SK-N-SH (cell line): Measurements from ENCODE around the gene ARL14EPL. TPM values are rescaled to one million over a fixed set of nuclear protein-coding genes. Genes with fewer than 3 reads are reported as not detected.

Source experiments
- CTCF ChIA-PET: fragments of 300-600, 350-600 bp; formaldehyde crosslinking; extraction: SDS; loops from one replicate; lab custom pipeline; 2021; lab: Yijun Ruan, JAX
- POLR2A ChIA-PET: fragments of 350-600 bp; sonication (Branson Sonifier 250); formaldehyde crosslinking; extraction: SDS; loops from one replicate; lab custom pipeline; 2020; ENCODE audit warnings: antibody characterized with exemption, inconsistent platforms; lab: Yijun Ruan, JAX
- DNase-seq: peaks from one replicate; pipeline ENCODE4 v3.0.0; 2012
- H2AFZ ChIP-seq: fragments of 200-600 bp; sonication (generic); 2 replicates; pipeline ENCODE4 v1.8.1; 2016; ENCODE audit warnings: antibody characterized with exemption, mild to moderate bottlenecking, low read depth
- H3F3A ChIP-seq: fragments of 200-600 bp; sonication (generic); replicated peaks from 2 replicates; pipeline ENCODE3; 2016; ENCODE audit warnings: antibody characterized with exemption, mild to moderate bottlenecking; ENCODE audit not compliant: insufficient read depth
- H3K27ac ChIP-seq, 2 experiments: fragments of 200-500 bp in 1 of 2; fragments of 200-600 bp in 1 of 2; sonication (Bioruptor generic) in 1 of 2; sonication (generic), shearing (Covaris generic) in 1 of 2; 2 replicates each; pipeline versions ENCODE4 v1.5.1 to v1.6.1; 2014 to 2016; ENCODE audit warnings: low read depth in 2 of 2, inconsistent platforms in 1 of 2, low read length in 1 of 2, mild to moderate bottlenecking in 1 of 2, mixed read lengths in 1 of 2
- H3K27me3 ChIP-seq: fragments of 200-600 bp; sonication (generic), shearing (Covaris generic); 2 replicates; pipeline ENCODE4 v1.6.1; 2016; ENCODE audit warnings: mixed run types; ENCODE audit not compliant: insufficient read depth
- H3K36me3 ChIP-seq, 2 experiments: fragments of 200-500 bp in 1 of 2; fragments of 200-600 bp in 1 of 2; sonication (Bioruptor generic) in 1 of 2; sonication (generic) in 1 of 2; replicated peaks in 1 of 2; 2 replicates each; pipeline versions ENCODE3 to v1.5.1; 2014 to 2016; ENCODE audit warnings: low read length in 1 of 2, mild to moderate bottlenecking in 1 of 2; ENCODE audit not compliant: insufficient read depth in 2 of 2, control insufficient read depth in 1 of 2
- H3K4me1 ChIP-seq, 2 experiments: fragments of 200-500 bp in 1 of 2; fragments of 200-600 bp in 1 of 2; sonication (Bioruptor generic) in 1 of 2; sonication (generic), shearing (Covaris generic) in 1 of 2; 2 replicates each; pipeline versions ENCODE4 v1.5.1 to v1.6.1; 2014 to 2016; ENCODE audit warnings: low read depth in 1 of 2, low read length in 1 of 2, mixed run types in 1 of 2; ENCODE audit not compliant: insufficient read depth in 2 of 2, control insufficient read depth in 1 of 2
- H3K4me2 ChIP-seq: fragments of 200-600 bp; sonication (generic), shearing (Covaris generic); 2 replicates; pipeline ENCODE4 v1.6.1; 2017; ENCODE audit warnings: mixed run types
- H3K4me3 ChIP-seq, 2 experiments: fragments of 200-500 bp in 1 of 2; fragments of 200-600 bp in 1 of 2; sonication (Bioruptor generic) in 1 of 2; sonication (generic), shearing (Covaris generic) in 1 of 2; 2 replicates each; pipeline versions ENCODE4 v1.5.1 to v1.8.1; 2014 to 2016; ENCODE audit warnings: low read depth in 2 of 2, inconsistent platforms in 1 of 2, low read length in 1 of 2, mild to moderate bottlenecking in 1 of 2, mixed read lengths in 1 of 2, moderate library complexity in 1 of 2
- H3K79me2 ChIP-seq: fragments of 200-600 bp; sonication (generic); 2 replicates; pipeline ENCODE4 v1.8.1; 2017; ENCODE audit warnings: mild to moderate bottlenecking; ENCODE audit not compliant: insufficient read depth
- H3K9ac ChIP-seq: fragments of 200-600 bp; sonication (generic); 2 replicates; pipeline ENCODE4 v1.6.1; 2017; ENCODE audit warnings: mixed run types
- H3K9me2 ChIP-seq: fragments of 200-600 bp; sonication (generic); 2 replicates; pipeline ENCODE4 v1.6.1; 2017; ENCODE audit warnings: mixed run types
- H3K9me3 ChIP-seq: fragments of 200-600 bp; sonication (generic); 2 replicates; pipeline ENCODE4 v1.6.1; 2017; ENCODE audit warnings: mixed run types, mild to moderate bottlenecking, moderate library complexity
- H4K20me1 ChIP-seq: fragments of 200-600 bp; sonication (generic); 2 replicates; pipeline ENCODE4 v1.6.1; 2017; ENCODE audit warnings: mild to moderate bottlenecking, mixed run types; ENCODE audit not compliant: insufficient read depth
- CTCF ChIP-seq: fragments of 200-600 bp; sonication (generic); IDR thresholded peaks from 2 replicates; pipeline ENCODE4 v1.6.1; 2017; ENCODE audit warnings: antibody characterized with exemption, mild to moderate bottlenecking, moderate library complexity
- EP300 ChIP-seq, 2 experiments: IDR thresholded peaks; 2 replicates each; pipeline versions ENCODE4 v1.4.0 to v1.6.1; 2012; ENCODE audit warnings: borderline replicate concordance in 1 of 2, low read depth in 1 of 2, low read length in 1 of 2
- FOSL2 ChIP-seq: IDR thresholded peaks from 2 replicates; pipeline ENCODE4 v1.4.0; 2012; ENCODE audit warnings: low read depth, mild to moderate bottlenecking, moderate library complexity, borderline replicate concordance
- FOXJ3 ChIP-seq: sonication (generic); formaldehyde crosslinking; IDR thresholded peaks from 2 replicates; pipeline ENCODE4 v1.5.1; 2020; ENCODE audit warnings: mild to moderate bottlenecking, missing genetic modification reagents
- FOXM1 ChIP-seq: IDR thresholded peaks from 2 replicates; pipeline ENCODE4 v1.4.0; 2012; ENCODE audit warnings: low read depth, mild to moderate bottlenecking
- GATA2 ChIP-seq: sonication (generic); formaldehyde crosslinking; IDR thresholded peaks from 2 replicates; pipeline ENCODE4 v1.5.0; 2020; ENCODE audit warnings: mild to moderate bottlenecking, missing genetic modification reagents
- IRF3 ChIP-seq: fragments of 150-350 bp; IDR thresholded peaks from 2 replicates; pipeline ENCODE4 v1.6.1; 2016; ENCODE audit warnings: mild to moderate bottlenecking, low read depth, low read length
- JUND ChIP-seq: IDR thresholded peaks from 2 replicates; pipeline ENCODE4 v1.4.0; 2012
- NFIC ChIP-seq: IDR thresholded peaks from 2 replicates; pipeline ENCODE4 v1.4.0; 2012; ENCODE audit warnings: borderline replicate concordance
- PBX3 ChIP-seq: IDR thresholded peaks from 2 replicates; pipeline ENCODE4; 2012
- POLR2AphosphoS5 ChIP-seq: IDR thresholded peaks from 2 replicates; pipeline ENCODE4 v1.6.1; 2012; ENCODE audit warnings: low read depth, low read length
- RXRA ChIP-seq: IDR thresholded peaks from 2 replicates; pipeline ENCODE4 v1.4.0; 2012; ENCODE audit warnings: low read depth, mild to moderate bottlenecking, borderline replicate concordance
- SIN3A ChIP-seq: IDR thresholded peaks from 2 replicates; pipeline ENCODE4 v1.6.1; 2012; ENCODE audit warnings: low read depth, mild to moderate bottlenecking, low read length, moderate library complexity, borderline replicate concordance
- TCF12 ChIP-seq: IDR thresholded peaks from 2 replicates; pipeline ENCODE4 v1.4.0; 2012
- USF2 ChIP-seq: fragments of 150-350 bp; IDR thresholded peaks from 2 replicates; pipeline ENCODE4 v1.6.1; 2017; ENCODE audit warnings: antibody characterized with exemption, low read length, low read depth, borderline replicate concordance
- WGBS: methylation state at CpG from one replicate; pipeline ENCODE4 v1.1.6; 2017; ENCODE audit warnings: low lambda C conversion rate; 5-methylcytosine and 5-hydroxymethylcytosine counted together
- polyA plus RNA-seq, 3 experiments: library from polyadenylated mRNA; depleted of rRNA; stranded (reverse); fragments of >200 nt; gene quantifications; 2 replicates each; pipeline ENCODE4 v1.2.3, GENCODE V29; 2012

Gene ARL14EPL
- polyA plus RNA-seq, 1 of the 3 experiments (the other 2 are of a cell fraction), result not detected

GRCh38 chr5:116091416-116091815 lies 59.1 kb downstream of the ARL14EPL start:
- POLR2A ChIA-PET, result no interaction called here

GRCh38 chr5:116097301-116097700 lies 65.0 kb downstream of the ARL14EPL start:
- Histone ChIP-seq H3K27me3 (no peaks in the 10 kb centered on the region), H3F3A (peaks cover 9% of the 10 kb centered on the region), H3K4me3 (no peak overlapping the region), H3K79me2 (no peaks in the 10 kb centered on the region), H3K9ac (no peak overlapping the region), H3K36me3 (peaks cover 61 to 62% of the 10 kb centered on the region in 2 experiments), H3K27ac (no peak overlapping the region), H2AFZ (no peak overlapping the region), H3K9me2 (no peaks in the 10 kb centered on the region), H4K20me1 (no peaks in the 10 kb centered on the region), H3K4me2 (no peak overlapping the region), H3K9me3 (no peaks in the 10 kb centered on the region), H3K4me1 (no peaks in the 10 kb centered on the region)
- CTCF ChIA-PET, result interaction anchor here (1.0 kb wide), 1 partner anchor 29 kb away, joined by 3 read pairs; no protein-coding TSS in a partner anchor
- 97% methylated on average over 4 of the region's 4 CpGs for WGBS
- POLR2A ChIA-PET, result no interaction called here
- TF ChIP-seq GATA2 (CRISPR knock-in tag), result no peak
- no peak for TF ChIP-seq RXRA
- TF ChIP-seq IRF3, result no peak
- no peak for TF ChIP-seq FOXJ3 (CRISPR knock-in tag)
- no peak for TF ChIP-seq POLR2AphosphoS5
- TF ChIP-seq SIN3A, result no peak
- DNase-seq, result no peak

More at GRCh38 chr5:116091416-116091815, 59.1 kb downstream of the ARL14EPL start:
- Histone ChIP-seq H3K4me1 (no peaks in the 10 kb centered on the region; a peak in 1 of 4 replicates), H4K20me1 (no peaks in the 10 kb centered on the region), H3K4me3 (no peak overlapping the region), H3F3A (peaks cover under 1% of the 10 kb centered on the region), H3K36me3 (peaks cover 56 to 76% of the 10 kb centered on the region in 2 experiments), H3K9me2 (no peaks in the 10 kb centered on the region), H3K79me2 (peaks cover 18% of the 10 kb centered on the region), H3K4me2 (no peak overlapping the region), H3K9me3 (no peaks in the 10 kb centered on the region), H3K9ac (no peak overlapping the region), H3K27ac (no peak overlapping the region), H2AFZ (no peak overlapping the region), H3K27me3 (no peaks in the 10 kb centered on the region)
- CTCF ChIA-PET, result no interaction called here
- 26% methylated on average over 1 of the region's 1 CpG for WGBS
- TF ChIP-seq USF2 (no peak), TCF12 (no peak), FOXM1 (no peak), FOSL2 (no peak), NFIC (no peak), JUND (no peak), EP300 (IDR thresholded peaks at IDR 0.05; ENCODE audit: borderline replicate concordance in 1 of 2, low read depth in 1 of 2, low read length in 1 of 2) (no peak), PBX3 (no peak), CTCF (no peak)
- DNase-seq, result no peak
